Hematopoietic multipotent progenitor cell (in vitro differentiated cells): Measurements from ENCODE around the gene APBB2. TPM values are rescaled to one million over a fixed set of nuclear protein-coding genes. Genes with fewer than 3 reads are reported as not detected.
"Not testable (repeated sequence)": the region's sequence is repeated elsewhere in the genome, so short reads cannot be mapped to it uniquely, and the experiment has no call there.

Experiments used
- DNase-seq, 3 donors: peaks; one replicate each; pipeline ENCODE4 v3.0.0-alpha.2; 2011 to 2015; ENCODE audit warnings: low read depth in 2 of 3, low spot score in 2 of 3
- total RNA-seq: library from RNA; depleted of rRNA; stranded (reverse); fragments of >200 nt; gene quantifications from one replicate; pipeline ENCODE4 v1.2.3, GENCODE V29; 2012

Gene APBB2
- total RNA-seq, 1 donor: 0.81 TPM

DNA sequence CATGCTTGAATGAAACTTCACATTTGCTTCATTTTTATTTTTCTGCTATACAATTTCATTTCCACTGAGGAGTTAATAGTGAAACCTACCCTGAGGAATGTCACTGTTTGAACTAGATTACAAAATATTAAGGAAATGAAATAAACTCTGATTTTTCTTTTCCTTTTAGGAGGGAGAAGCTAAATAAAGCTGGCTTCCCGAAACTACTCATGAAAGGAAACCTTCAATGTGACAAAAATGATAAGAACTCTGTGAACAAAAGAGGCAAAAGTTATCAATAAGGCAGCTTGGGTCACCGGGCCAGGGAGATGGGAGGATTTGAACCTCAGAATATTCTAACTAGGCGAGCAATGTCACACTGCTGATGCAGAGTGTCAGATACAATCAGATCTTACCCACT is 185.2 kb downstream of the APBB2 start:
- no peak for DNase-seq

DNA sequence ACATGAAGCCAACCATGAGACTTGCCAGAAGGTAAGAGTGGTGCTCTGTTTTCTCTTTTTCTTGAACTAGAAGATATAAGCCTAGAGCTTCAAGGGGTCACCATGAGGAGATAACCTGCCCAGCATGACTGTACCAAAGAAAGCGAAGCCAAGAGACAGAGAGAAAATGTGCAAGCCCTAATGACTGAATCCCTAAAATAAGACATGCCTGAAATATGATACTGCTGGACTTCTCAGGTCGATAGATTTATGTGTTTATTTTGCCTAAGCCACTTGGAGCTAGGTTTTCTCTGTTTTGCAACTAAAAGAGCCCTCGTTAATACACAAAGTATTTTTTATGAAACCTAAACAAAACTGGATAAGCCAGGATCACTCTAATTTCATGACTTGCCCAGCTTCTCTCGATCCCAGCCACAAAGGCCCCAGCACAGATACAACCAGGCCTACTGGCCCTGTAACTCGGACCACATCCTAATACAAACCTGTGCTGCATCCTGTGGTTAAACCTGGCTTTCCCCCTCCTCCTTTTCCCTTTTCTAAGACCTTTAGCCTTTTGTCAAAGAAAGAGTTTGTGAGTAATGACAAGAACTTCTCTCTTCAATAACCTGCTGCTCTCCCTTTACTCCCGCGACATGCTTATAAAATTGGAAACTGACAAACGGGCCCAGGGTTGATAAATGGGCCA is 185.8 kb downstream of the APBB2 start:
- no peak for DNase-seq

DNA sequence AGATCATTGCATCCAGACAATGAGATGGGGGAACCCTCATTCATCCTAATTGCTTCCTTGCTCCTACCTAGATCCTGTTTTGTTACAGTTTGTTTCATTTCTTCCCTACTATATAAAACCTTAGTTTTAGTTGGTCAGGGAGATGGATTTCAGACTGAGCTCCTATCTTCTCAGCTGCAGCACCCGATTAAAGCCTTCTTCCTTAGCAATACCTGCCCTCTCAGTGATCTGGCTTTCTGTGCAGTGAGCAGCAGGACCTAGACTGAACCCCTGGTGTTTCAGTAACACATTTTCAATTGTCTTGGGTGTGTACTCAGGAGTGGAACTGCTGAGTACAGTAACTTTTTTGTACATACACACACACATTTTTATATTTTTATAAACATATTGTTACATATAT is 187.4 kb downstream of the APBB2 start:
- no peak for DNase-seq

DNA sequence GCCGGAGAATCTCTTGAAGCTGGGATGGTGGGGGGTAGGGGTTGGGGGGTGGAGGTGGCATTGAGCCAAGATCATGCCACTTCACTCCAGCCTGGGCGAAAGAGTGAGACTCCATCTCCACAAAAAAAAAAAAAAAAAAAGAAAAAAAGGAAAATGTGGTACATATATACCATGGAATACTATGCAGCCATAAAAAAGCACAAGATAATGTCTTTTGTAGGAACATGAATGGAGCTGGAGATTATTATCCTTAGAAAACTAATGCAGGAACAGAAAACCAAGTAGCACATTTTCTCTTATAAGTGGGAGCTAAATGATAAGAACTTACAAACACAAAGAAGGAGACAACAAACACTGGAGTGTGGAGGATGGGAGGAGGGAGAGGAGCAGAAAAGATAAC is 188.5 kb downstream of the APBB2 start:
- no peak for DNase-seq

DNA sequence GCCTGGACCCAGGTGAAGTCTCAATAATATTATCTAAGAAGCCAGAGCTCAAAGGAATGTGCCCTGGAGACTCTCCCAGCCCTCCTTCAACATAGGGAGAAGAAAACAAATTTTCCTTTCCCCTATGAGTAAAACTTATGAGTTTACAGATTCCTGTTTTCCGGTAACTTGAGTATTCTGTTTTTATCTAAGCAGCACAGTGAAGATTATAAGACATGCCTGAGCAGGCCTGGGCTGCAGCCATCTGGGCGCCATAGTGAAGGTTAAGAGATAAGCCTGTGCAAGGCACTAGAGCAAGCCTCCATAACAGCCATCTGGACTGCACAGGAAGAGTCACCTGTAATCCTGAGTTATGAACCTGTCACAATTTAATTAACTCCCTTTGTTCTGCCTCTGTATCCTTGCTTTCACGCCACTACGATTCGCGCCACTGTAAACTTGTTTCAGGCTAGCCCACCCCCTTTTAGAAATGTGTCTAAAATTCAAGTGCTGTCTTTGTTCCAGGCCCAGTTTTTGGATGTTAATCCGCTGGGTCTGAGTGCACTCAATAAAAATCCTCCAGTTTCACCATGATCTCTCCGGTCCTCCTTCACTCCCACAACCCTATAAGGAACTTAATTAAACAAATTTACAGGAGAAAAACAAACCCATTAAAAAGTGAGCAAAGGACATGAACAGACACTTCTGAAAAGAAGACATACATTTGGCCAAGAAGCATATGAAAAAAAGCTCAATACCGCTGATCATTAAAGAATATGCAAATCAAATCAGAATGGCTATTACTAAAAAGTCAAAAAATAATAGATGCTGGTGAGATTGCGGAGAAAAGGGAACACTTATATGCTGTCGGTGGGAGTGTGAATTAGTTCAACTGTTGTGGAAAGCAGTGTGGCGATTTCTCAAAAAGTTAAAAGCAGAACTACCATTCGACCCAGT is 189.5 kb downstream of the APBB2 start:
- peak in 2 of 3 donors; percentile 33 to 41 for DNase-seq

DNA sequence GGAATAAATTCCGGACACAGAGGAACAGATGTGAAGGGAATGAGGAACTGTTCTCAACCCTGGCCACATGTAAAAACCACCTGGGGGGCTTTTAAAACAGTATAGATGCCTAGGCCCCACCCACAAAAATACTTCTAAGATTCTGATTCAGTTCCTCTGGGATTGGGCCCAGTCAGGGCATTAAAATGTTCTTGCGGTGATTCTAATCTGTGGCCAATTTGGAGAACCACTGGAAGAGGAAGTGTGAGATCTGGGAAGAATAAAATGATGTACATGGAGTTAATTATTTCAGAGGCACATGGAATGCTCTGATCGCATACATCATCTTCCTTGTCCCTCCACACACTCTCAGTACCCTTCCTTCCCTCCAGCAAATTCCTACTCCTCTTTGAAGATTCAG is 192.2 kb downstream of the APBB2 start:
- DNase-seq: no peak

DNA sequence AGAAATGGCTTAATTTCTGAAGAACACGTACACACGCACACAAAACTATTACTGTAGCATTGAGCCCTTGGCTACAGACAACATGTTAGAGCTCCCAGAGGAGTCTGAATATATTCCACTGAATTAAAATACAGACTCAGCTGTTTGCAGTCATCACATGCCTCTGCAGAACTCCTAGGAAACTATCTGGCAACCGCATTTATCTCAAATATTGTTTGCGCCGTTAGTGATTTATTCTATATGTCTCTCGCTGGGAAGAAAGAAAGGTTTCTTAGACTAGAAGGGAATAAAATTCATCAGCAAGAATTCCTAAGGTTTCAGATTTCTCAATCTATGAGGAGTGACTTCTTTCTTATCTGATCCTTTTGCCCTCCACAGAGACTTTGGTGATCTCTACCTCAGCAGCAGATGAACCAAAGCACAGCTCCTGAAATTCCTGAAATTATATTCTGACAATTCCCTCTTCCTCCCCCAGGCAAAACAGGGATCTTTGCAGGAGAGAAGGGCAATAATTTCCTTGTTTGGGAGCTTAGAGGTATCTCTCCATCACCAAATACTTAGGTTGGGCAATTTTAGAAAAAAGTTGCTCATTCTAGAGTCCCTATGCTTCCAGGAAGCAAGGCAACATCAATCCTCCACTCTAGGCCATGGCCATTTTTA is 199.2 kb downstream of the APBB2 start:
- DNase-seq: no peak

DNA sequence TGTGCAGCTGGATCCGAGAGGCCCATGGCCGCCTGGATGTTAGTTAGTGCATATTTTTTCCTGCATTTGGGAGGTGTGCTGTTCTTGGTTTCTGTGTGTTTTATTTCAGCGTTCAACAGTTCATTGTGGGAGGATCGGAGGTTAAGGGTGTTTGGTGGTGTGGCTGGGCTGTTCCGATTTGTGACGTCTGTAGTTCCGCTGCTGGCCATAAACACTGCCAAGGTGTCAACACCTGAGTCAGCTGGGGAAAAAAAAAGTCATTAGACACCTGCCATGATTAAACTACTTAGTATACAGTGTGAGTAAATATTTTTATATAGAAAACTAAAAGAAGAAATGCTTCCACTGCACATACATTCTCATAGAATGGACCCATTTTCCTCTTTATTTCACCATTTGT is 200.2 kb downstream of the APBB2 start:
- DNase-seq: no peak

DNA sequence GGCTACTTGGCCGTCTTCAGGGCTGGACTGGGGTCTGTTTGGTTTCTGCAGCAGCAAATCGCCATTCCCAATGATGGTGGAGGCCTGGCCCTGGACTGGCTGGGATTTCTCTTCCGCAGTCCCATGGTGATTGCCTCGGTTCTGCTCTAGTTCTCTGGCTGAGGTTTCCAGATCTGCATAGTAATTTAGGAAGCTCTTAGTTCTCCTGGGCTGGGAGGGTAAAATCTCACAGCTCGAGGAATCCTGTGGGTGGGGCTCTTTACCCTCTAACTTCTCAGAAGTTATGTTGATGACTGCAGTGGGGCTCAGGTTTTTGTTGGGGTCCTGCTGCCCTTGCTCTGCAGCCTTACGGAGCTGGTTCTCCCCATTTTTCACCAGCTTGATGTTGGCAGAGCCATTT is 200.6 kb downstream of the APBB2 start:
- DNase-seq: no peak

DNA sequence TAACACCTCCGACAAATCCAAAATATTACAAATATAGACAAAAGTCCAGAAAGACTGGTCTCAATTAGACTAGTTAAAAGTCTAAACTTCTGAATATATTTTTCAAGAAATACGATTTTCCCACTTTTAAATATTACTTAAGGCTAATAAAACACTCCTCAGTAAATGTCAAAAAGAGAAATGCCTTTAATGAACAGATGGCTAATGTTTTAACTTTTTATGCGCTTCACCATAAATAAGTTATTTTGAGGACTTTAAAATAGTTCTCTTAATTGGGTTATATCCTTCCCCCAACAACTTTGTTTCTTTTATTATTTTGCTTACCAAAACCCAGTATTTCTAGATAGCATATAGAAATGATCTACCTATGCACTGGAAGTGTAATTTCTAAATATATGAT is 201.4 kb downstream of the APBB2 start:
- no peak for DNase-seq

DNA sequence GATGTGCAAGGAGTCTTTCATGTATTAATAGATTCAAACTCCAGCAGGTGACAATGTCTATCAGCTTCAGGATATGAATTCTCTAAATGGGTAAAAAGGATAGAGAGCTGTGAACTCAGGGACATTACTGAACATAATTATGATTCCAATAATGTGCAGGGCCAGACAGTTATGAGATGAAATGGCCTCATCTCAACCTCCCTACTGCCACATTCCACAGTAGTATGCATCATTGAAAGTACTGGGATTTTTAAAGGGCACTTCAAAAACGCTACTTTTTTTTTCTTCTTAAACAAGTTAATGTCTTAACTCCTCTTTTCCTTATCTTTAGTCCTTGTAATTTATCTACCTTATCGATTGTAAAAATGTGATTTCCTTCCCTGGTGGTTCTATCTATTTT is 202.0 kb downstream of the APBB2 start:
- DNase-seq: no peak

DNA sequence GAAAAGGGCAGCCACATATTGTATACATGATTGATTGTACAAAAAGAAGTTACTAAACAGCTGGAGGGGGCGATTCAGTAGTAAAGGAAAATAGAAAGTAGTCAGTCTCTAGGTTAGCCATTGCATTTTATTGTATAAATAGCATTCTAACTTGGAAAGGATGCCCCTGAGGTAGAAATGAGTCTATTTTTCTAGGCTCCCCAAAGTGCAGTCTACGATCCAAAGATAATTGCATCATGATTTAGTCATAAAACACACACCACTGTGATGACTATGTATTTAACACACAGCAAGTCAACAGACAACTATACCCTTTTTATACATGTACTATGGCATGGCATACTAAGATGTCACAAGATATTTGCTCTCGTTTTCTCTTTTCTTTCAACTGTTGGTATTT is 204.9 kb downstream of the APBB2 start:
- DNase-seq: no peak

DNA sequence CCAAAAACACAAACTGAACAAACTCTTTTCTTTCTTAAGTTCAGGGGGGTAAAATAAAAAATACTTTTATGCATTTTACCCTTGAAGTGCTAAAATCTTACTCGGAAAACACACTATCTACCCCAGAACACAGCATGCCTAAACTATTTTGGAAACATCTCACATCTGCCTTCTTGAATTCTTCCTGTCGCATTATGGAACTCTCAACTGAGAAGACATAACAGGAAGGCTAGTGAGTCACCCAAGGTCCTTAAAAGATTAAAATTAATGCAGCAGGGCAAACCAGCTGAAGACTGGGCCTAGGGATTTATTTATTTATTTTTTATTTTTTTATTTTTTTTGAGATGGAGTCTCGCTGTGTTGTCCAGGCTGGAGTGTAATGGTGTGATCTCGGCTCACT is 208.2 kb downstream of the APBB2 start:
- no peak for DNase-seq

DNA sequence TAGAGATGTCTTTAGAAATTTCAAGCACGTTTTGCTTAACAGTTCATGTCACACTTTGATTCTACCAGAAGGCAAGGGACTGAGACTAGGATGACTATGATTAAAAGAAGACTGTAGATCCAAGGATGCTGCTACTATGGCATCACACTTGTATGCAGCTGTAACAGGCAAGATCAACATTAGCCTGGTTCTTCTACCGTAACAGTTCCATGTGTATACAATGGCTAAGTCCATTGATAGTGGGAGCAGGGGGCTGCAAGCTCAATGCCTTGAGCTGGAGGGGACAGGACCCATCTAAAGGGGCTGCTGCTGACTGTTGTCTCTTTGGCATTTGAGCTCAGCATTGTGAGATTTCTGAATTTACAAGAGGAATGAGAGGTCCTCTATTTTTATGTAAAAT is 212.0 kb downstream of the APBB2 start:
- DNase-seq: no peak

DNA sequence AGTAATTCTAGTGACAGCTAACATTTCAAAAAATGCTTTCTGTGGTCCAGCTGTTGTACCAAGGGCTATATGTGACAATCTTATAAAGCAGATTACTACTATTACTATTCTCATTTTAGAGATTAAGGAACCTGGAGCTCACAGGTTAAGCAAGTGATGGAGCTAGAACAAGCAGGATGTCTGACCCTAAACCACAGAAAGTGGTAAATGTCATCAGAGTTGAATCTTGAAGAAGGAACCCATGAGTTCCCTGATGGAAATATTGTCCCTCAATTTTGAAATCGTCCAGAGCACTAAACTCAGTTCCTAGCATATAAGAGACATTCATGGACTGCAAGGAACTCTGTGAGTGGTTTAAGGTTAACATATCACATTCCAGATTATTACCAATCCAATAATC is 214.0 kb downstream of the APBB2 start:
- DNase-seq: no peak

DNA sequence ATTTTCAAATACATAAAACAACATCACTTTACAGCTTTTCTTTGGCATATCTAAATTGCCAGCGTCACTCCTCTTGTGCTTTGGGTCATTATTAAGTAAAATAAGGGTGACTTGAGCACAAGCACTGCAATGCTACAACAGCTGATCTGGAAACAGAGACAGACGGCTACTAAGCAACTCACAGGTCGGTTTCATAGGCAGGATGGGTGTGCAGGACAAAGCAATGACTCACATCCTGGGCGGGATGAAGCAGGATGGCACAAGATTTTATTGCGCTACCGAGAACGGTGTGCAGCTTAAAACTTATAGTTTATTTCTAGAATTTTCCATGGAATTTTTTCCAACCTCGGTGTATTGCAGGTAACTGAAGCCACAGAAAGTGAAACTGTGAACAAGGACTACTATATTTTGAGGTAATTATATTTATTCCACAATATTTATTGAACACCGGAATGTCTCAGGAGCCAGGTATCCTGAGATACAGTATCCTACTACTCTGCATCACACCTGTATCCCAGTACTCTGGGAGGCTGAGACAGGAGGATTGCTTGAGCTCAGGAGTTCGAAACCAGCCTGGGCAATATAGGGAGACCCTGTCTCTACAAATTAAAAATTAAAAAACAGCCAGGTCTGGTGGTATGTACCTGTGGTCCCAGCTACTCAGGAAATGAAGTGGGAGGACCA is 215.5 kb downstream of the APBB2 start:
- DNase-seq: no peak

DNA sequence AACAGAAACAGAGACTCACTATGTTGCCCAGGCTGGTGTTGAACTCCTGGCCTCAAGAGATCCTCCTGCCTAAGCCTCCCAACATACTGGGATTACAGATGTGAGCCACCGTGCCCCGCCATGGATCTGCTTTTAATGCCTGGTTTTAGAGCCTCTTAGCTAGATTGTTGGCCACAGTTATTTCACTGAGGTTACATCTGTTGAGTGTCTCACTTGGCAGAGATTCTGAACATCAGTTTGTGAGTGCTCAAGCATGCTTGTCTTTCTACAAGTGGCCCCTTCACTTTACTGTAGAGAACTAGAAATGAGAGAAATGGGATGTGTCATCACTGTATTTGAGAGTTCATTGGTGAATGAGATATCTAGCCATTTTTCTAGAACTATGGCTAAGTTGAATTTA is 218.5 kb downstream of the APBB2 start:
- no peak for DNase-seq

DNA sequence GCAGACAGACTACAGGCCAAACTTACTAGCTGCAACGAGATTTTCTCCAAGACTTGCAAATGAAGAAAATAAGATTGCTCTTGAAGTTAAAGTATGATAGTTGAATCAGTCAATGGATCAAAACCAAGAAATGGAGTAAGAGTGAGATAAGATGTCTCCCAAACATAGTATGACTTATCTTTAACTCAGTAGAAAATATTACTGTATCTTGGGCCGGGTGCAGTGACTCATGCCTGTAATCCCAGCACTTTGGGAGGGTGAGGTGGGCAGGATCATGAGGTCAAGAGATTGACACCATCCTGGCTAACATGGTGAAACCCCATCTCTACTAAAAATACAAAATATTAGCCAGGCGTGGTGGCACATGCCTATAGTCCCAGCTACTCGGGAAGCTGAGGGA is 220.0 kb downstream of the APBB2 start:
- not testable (repeated sequence) for DNase-seq

DNA sequence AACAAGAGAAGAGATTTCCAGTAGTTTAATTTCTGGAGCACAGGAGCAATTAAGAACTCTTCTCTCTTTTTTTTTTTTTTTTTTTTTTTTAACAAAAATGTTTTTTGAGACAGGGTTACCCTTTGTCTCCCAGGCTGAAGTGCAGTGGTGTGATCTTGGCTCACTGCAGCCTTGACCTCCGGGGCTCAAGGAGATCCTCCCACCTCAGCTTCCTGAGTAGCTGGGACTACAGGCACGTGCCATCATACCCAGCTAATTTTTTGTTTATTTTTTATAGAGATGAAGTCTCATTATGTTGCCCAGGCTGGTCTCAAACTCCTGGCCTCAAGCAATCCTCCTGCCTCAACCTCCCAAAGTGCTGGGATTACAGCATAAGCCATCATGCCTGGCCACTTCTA is 221.0 kb downstream of the APBB2 start:
- DNase-seq: not testable (repeated sequence)

DNA sequence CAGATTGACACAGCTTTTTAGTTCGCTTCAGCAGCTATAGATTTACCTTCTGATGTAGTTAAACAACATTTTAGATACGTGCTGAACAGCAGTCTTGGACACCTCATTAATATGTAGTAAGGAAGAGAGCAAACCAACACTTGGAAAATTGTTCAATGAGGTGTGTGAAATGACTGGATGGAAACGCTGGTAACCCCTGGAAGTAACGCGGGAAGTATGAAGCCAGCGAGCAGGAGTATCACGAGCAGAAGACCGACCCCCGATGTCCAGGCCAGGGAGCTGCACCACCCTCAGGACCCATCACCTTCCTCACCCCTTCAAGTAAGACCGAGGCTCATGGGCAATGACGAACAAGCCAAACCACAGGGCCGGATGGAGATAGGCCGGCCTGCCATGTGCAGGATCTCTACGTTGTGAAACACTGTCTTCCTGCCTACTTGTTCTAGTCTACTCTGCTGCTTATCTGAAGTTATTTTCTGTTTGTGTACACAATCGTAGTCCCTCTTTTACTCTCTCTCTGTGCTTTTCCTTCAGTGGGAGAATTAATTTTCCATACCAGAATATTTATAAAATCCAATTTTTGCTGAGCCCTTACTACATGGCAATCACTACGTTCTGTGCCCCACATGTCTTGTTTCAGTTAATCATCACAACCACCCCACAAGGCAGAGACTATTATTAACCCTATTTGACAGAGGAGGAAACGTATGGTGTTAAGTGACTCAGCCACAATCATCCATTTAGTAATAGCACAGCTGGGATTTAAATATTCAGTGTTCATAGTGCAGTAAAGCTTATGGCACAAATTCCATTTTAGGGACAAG is 221.7 kb downstream of the APBB2 start:
- peak in 2 of 3 donors; percentile 62 to 83 for DNase-seq
